SK-N-SH (cell line): ENCODE data around the gene RPE65.

ENCODE experiments used
- CTCF ChIP-seq: fragments of 200-600 bp; sonication (generic); IDR thresholded peaks from 2 replicates; pipeline ENCODE4 v1.6.1; 2017; ENCODE audit warnings: antibody characterized with exemption, mild to moderate bottlenecking, moderate library complexity
- EP300 ChIP-seq, 2 experiments: IDR thresholded peaks; 2 replicates each; pipeline versions ENCODE4 v1.4.0 to v1.6.1; 2012; ENCODE audit warnings: borderline replicate concordance in 1 of 2, low read depth in 1 of 2, low read length in 1 of 2
- EZH2phosphoT487 ChIP-seq: fragments of 200-600 bp; sonication (generic); IDR thresholded peaks from 2 replicates; pipeline ENCODE4 v1.6.1; 2017; ENCODE audit warnings: low read depth, mixed run types, mild to moderate bottlenecking, antibody characterized with exemption, moderate library complexity, borderline replicate concordance
- IRF3 ChIP-seq: fragments of 150-350 bp; IDR thresholded peaks from 2 replicates; pipeline ENCODE4 v1.6.1; 2016; ENCODE audit warnings: mild to moderate bottlenecking, low read depth, low read length
- MAX ChIP-seq: IDR thresholded peaks from 2 replicates; pipeline ENCODE4 v1.4.0; 2012; ENCODE audit warnings: low read depth
- NFIC ChIP-seq: IDR thresholded peaks from 2 replicates; pipeline ENCODE4 v1.4.0; 2012; ENCODE audit warnings: borderline replicate concordance
- RAD21 ChIP-seq: IDR thresholded peaks from 2 replicates; pipeline ENCODE4 v1.6.1; 2012; ENCODE audit warnings: mild to moderate bottlenecking, low read length
- RCOR1 ChIP-seq: fragments of 150-350 bp; IDR thresholded peaks from 2 replicates; pipeline ENCODE4 v1.6.1; 2017; ENCODE audit warnings: antibody characterized with exemption, low read length
- RFX5 ChIP-seq: IDR thresholded peaks from 2 replicates; pipeline ENCODE4 v1.6.1; 2012; ENCODE audit warnings: mild to moderate bottlenecking, improper control_type of control experiment, low read length
- YY1 ChIP-seq: IDR thresholded peaks from 2 replicates; pipeline ENCODE4 v1.4.0; 2012; ENCODE audit warnings: low read depth, mild to moderate bottlenecking

GRCh38 chr1:68438310-68438709, 11.4 kb downstream of the RPE65 start:
- TF ChIP-seq RFX5: no peak
- TF ChIP-seq CTCF: no peak
- no peak for TF ChIP-seq IRF3
- TF ChIP-seq RAD21: no peak
- TF ChIP-seq EZH2phosphoT487: no peak
- no peak for TF ChIP-seq NFIC
- TF ChIP-seq YY1: no peak
- no peak for TF ChIP-seq MAX
- no peak for TF ChIP-seq RCOR1
- no peak for TF ChIP-seq EP300 (IDR thresholded peaks at IDR 0.05; ENCODE audit: borderline replicate concordance in 1 of 2, low read depth in 1 of 2, low read length in 1 of 2)
